Myocyte (in vitro differentiated cells): Measurements from ENCODE around the gene TMEM178B. TPM values are rescaled to one million over a fixed set of nuclear protein-coding genes. Genes with fewer than 3 reads are reported as not detected.

Experiments used
- DNase-seq: peaks from one replicate; pipeline ENCODE4 v3.0.0-alpha.2; 2012; ENCODE audit warnings: low read depth
- total RNA-seq: library from RNA; depleted of rRNA; stranded (reverse); fragments of >200 nt; gene quantifications from 2 replicates; pipeline ENCODE4 v1.2.3, GENCODE V29; 2014

Gene TMEM178B
- total RNA-seq, 1 donor from 2014 or later = 6.8 TPM

DNA sequence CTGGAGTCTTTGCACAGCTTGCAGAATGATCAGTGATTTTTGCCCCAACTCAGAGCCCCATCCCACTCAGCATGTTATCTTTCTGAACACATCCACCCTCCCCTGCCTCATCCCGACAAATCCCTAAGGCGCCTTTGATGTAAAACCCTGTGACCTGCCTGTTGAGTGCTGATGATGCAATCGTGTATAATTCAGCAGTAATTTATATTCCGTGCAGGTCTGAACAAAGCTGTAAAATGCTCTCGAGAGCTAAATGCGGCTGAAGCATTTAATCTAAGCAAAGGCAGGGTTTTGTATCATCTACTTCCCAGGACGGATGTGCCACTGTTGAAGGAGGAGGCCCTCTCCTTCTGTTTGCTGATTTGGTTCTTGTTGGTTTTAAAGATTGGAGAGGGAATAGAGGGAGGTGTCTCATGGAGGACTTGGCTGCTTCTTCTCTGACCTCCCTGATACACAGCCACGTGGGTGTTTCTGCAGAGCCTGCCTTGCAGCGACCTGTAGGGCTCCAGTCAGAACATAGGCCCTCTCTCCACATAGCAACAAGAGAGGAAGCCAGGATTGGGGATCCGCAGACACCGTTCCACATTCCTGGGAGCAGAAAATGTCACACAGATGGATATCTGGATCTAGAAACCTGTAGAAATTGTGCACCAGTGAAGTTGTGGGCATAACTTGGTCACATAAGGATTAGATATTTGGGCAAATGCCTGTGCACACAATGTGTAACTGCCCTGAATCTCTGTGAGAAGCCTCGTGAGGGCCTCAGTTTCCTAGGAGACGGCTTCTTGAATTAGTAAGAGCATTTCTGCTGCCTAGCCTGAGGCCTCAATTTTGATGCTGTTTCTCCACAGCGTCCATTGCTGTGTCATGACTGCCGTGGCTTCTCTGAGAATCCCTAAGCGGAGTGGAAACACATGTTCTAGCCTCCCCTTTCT lies 387.2 kb downstream of the TMEM178B start:
- DNase-seq = no peak

- no peak for DNase-seq
Observed at GRCh38 chr7:141461924-141462323, 388.1 kb downstream of the TMEM178B start.

GRCh38 chr7:141462958-141463357 lies 389.1 kb downstream of the TMEM178B start:
- DNase-seq = no peak

DNA sequence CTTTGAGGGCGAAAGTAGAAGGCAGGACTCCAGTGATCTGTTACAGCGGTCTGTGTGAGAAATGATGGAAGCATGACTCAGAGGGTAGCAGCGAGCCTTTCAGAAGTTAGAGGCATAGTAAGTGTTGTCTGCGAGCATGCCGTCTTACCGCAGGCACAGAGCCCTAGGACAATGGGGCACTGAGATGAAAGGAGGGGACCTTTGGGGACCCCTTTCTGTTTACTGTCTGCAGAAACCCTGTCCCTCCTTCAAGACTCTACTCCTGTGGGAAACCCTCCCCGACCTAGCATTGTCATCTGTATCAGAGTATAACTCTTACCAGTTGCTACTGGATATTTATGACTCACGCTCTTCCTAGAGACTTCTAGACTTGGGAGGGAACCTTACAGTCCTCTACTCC lies 390.1 kb downstream of the TMEM178B start:
- DNase-seq = peak; percentile 44

GRCh38 chr7:141464551-141464950 lies 390.7 kb downstream of the TMEM178B start:
- peak; percentile 34 for DNase-seq

DNA sequence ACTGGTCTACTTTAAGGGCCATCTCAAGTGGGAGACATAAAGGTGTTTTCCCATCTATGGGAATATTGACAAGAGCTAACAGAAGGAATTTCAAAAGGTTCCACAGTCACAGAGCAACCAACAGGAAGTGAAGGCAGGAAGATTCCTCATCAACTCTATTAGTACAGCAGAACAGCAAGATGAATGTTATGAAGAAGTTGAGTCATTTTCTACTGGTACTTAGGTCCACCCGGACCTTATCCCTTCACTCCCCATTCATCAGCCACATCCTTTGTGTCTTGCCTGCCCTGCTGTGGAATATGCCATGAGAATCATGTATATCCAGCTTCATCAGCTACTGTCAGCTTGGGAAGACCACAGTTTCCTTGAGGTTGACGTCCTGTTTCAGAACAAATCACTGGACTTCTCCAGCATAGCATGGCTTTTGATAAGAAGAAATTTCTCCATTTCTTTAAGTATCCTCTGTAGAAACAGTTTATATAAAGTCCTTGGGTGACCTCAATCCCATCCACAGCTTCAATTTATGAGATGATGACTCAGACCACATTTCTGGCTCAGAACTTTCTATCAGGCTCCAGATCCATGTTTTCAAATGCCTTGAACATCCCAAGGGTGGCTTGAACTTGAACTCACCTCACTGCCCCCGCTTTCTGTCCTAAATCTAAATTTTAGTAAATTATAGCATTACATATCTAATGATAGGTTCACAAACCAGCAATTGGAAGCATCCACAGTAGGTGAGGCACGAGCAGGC lies 392.5 kb downstream of the TMEM178B start:
- no peak for DNase-seq

DNA sequence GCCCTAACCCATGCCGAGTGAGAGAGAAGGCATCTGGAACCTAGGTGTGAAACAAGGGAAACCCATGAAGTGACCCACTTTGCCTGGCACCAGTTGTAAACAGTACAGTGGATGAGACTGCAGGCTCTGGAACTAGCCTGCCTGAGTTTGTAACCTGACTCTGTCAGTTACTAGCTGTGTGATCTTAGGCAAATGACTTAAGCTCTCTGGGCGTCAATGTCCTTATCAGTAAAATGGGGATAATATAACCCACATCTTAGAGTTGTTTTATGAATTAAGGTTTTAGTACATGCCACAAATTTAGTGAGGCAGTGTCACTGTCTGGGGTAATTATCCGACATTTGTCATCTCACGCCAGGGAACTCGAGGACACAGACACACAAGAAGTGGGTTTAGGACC lies 394.5 kb downstream of the TMEM178B start:
- DNase-seq = no peak

DNA sequence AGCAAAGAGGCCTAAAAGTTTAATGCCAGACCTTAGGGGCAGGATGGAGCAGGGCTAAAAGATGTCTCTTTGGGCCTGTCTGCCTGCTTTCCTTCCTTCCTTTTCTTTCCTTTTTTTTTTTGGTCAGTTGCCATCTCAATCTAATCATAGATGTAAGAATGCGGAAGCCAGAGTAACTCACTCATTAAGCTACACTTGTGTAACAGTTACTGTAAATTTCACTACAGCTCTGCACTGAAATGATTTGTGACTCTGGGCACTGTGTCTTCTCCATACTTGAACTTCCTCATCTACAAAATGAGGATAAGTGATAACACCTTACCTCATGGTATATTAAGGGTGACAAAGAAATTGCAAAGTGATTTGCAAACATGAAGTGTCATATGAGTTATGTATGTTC lies 401.8 kb downstream of the TMEM178B start:
- DNase-seq = no peak

DNA sequence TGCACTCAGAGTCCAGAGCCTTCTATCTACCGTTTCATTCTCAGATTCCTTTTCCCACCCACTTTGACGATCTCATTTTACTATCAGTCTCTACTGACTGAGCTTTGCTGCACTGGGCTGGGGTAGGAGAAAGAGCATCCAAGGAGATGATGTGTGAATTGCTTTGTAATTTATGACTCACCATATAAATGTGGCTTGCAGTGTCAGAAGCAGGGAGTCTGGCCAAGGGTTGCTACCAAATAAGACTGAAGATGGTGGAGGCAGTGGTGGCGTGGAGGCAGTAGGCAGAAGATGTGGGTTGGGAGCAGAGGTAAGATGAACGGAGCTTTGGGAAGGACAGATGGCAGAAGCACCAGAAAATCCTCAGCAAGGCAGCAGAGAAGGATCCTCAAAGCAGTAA lies 404.0 kb downstream of the TMEM178B start:
- DNase-seq = peak; percentile 61

DNA sequence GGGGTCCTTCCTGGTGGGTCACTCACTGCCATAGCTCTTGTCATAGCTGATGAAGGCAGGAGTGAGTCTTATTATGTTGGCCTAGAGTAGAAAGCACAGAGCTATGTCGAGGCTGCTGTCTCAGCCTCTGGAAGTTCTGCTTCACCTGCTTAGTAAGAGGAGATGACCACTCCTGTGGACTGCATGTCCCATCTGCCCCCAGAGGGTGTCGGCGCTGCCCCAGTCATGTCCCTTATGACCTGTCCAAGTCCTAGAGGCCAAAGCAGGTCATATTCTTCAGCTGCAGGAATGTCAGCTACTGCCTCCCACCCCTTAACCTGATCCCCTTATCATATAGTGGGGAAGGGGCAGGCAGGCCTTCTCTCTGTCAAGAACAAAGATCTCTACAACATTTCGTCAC lies 405.0 kb downstream of the TMEM178B start:
- no peak for DNase-seq

GRCh38 chr7:141480953-141481352 lies 407.1 kb downstream of the TMEM178B start:
- no peak for DNase-seq

- DNase-seq = no peak
Observed at GRCh38 chr7:141481971-141482370, 408.1 kb downstream of the TMEM178B start.

DNA sequence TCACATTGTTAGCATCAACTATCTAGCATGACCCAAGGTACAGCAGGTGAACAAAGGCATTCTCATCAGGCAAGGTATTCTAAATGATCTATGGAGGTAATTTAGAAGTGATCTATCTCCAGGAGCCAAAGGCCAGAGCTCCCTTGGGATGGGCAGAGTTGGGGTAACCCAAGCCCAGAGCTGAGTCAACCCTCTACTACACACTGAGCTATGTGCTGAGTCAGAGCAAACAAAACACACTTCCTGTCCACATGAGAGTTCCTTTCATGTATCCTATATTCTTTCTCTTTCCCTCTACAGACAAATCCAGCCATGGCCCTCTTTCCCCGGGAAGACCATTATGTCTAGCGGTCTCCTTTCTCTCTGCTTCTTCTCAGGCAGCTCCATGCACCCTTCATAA lies 409.2 kb downstream of the TMEM178B start:
- DNase-seq = no peak

GRCh38 chr7:141484907-141485306 lies 411.0 kb downstream of the TMEM178B start:
- no peak for DNase-seq

- no peak for DNase-seq
Observed at GRCh38 chr7:141486959-141487358, 413.1 kb downstream of the TMEM178B start.

GRCh38 chr7:141490474-141490873 lies 416.6 kb downstream of the TMEM178B start:
- DNase-seq = no peak

DNA sequence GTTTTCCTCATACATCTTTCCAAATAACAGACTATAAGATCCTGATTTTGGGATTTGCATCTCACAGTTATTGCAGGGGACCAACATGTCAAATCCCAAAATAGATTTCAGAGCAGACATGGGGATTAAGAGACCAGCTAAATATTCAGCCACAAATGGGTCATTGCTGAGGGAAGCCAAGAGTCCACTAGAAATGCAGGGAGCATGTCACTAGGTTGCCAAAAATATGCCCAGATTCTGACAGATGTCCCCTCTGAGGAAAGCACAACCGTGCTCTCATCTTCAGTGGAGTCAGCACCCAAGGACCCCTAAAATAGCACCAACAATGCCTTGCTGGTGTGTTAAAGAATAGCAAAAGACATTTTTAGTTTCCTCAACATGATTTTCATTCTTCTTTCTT lies 421.2 kb downstream of the TMEM178B start:
- peak; percentile 85 for DNase-seq

DNA sequence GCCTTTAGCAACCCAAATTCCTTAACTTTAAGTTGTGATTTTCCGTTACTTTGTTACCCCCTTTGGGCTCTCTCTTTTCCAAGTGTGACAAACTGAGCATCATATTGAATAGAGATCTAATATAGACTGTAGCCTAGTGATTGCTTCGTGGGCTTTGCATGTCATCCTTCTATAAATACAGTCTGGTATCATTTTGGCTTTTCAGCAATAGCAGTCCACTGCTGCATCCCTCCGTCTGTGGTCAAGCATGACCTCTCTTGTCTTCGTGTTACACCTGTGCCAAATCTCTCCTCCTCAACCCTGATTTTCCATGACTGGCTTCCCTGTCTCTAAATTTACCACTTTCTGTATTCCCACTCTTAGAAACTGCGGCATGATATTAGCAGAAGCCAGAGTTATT lies 423.5 kb downstream of the TMEM178B start:
- DNase-seq = peak; percentile 68

DNA sequence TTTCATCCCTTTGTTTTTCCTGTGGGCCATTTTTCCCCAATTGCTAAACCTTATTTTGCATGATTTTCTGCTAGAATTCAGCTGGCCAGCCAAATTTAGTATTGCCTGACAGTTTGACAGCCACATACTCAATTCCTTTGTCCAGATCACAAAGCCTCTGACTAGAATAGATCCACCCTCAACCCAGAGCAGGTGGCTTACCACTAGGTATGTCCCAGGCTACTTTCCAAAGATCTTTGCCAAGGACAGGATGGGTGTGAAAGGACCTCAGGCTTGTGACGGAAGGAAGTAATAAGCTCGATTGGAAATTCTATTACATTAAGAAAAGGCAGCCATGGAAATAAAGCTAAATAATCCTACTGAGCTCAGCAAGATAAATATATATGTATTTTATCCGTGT lies 426.7 kb downstream of the TMEM178B start:
- peak; percentile 48 for DNase-seq

DNA sequence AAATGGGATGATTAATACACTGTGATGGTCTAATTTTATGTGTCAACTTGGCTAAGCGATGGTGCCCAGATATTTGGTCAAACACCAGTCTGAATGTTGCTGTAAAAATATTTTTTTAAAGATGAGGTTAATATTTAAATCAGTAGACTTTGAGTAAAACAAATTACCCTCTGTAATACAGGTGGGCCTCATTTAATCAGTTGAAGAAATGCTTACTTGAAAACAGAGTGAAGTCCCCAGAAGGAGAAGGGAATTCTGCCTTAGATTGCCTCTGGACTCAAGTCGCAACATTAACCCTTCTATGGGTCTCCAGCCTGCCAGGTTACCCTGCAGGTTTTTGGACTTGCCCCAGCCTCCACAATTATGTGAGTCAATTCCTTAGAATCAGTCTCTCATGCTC lies 427.6 kb downstream of the TMEM178B start:
- DNase-seq = no peak

DNA sequence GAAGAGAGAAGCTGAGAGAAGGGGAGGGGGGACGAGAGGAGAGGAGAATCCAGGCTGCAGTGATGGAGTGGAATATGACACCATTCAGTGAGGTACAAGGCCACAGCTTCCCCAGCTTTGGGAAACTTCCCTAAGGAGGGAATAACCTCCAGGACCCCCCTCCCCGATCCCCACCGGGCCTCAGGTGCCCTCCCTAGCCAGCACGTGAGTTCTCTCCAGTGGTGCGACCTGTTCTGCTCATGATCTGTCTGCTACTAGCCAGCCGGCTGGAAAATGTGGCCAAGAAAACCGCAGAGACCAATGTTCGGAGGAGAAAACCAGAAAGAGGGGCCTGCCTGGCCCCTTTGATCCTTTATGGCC lies 437.4 kb downstream of the TMEM178B start:
- no peak for DNase-seq

DNA sequence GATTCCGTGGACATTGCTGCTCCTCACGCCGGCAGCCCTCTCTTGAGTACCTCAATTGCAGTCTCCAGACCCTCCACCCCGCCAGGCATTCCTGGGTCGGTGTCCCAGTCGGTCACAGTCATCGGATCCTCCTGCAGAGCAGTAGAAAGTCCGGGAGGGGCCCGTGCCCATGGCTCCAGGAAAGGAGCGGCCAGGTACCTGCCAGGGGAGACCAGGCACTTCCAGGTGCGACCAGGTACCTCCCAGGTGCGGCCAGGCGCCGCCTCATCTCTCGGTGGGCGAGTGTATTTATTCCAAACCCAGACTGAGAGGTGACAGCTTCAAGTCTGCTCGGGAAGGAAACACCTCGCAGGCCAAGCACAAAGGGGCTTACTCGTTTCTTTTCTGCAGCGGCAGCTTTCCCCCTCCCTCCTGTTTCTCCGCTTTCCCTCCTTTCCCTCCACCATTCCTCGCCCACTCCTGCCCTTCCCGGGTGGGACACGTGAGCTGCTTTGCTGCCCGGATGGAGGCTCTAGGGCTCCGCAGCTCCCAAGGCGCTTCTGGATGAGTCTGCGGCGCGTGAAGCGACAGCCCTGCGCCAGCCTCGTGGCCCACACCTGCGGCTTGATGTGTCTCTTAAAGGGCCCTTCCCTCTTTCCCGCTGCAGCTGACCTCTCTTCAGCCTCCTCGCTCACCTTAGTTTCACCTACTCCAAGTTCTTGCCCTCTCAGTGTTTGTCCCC lies 438.0 kb downstream of the TMEM178B start:
- DNase-seq = no peak
